GM21529 (cell line): Measurements from ENCODE around the gene CHCHD1.
"Not testable (repeated sequence)": the region's sequence is repeated elsewhere in the genome, so short reads cannot be mapped to it uniquely, and the experiment has no call there.

Experiments used
- ATAC-seq: cut with Tn5 transposase; IDR thresholded peaks from one replicate; pipeline ENCODE4 v1.9.1; 2021; ENCODE audit not compliant: unreplicated experiment

CHCHD1 gene

GRCh38 chr10:73790886-73791625 lies 9.2 kb downstream of the CHCHD1 start:
- ATAC-seq = no peak

- ATAC-seq = no peak
Measured at GRCh38 chr10:73791871-73792400, 10.1 kb downstream of the CHCHD1 start.

- no peak for ATAC-seq
Measured at GRCh38 chr10:73793456-73793855, 11.6 kb downstream of the CHCHD1 start.

GRCh38 chr10:73795491-73795890 lies 13.6 kb downstream of the CHCHD1 start:
- not testable (repeated sequence) for ATAC-seq

- not testable (repeated sequence) for ATAC-seq
Measured at GRCh38 chr10:73796035-73796434, 14.2 kb downstream of the CHCHD1 start.

- no peak for ATAC-seq
Measured at GRCh38 chr10:73796766-73797165, 14.9 kb downstream of the CHCHD1 start.

- ATAC-seq = no peak
Measured at GRCh38 chr10:73797324-73798025, 15.6 kb downstream of the CHCHD1 start.

- no peak for ATAC-seq
Measured at GRCh38 chr10:73798087-73798486, 16.2 kb downstream of the CHCHD1 start.

- no peak for ATAC-seq
Measured at GRCh38 chr10:73798927-73799560, 17.2 kb downstream of the CHCHD1 start.

GRCh38 chr10:73799899-73800559 lies 18.2 kb downstream of the CHCHD1 start:
- ATAC-seq = no peak

- no peak for ATAC-seq
Measured at GRCh38 chr10:73800560-73801252, 18.9 kb downstream of the CHCHD1 start.

GRCh38 chr10:73801253-73801590 lies 19.4 kb downstream of the CHCHD1 start:
- ATAC-seq = no peak

GRCh38 chr10:73802276-73802991 lies 20.6 kb downstream of the CHCHD1 start:
- ATAC-seq = no peak

- peak; percentile 82 for ATAC-seq
Measured at GRCh38 chr10:73803680-73804286, 21.9 kb downstream of the CHCHD1 start.

- no peak for ATAC-seq
Measured at GRCh38 chr10:73806176-73806950, 24.5 kb downstream of the CHCHD1 start.

- ATAC-seq = no peak
Measured at GRCh38 chr10:73807471-73807870, 25.6 kb downstream of the CHCHD1 start.

- no peak for ATAC-seq
Measured at GRCh38 chr10:73808021-73808815, 26.4 kb downstream of the CHCHD1 start.
